ENCODE data around the gene FBXO38. TPM values are rescaled to one million over a fixed set of nuclear protein-coding genes. Genes with fewer than 3 reads are reported as not detected.

The FBXO38 gene
- total and polyA plus RNA-seq, 9 of the 15 experiments (the other 6 are each of a cell fraction or from before 2014, with no cell fraction given): 7.4 to 39.4 (median 29.3) TPM

GRCh38 chr5:148383564-148384379 lies at the start of gene FBXO38 (continued):
- no peak for TF ChIP-seq ZNF274 (IDR thresholded peaks at IDR 0.05; ENCODE audit: borderline replicate concordance, low read depth, low read length)
- TF ChIP-seq YY1 (IDR thresholded peaks at IDR 0.05; ENCODE audit: borderline replicate concordance in 1 of 3, control insufficient read depth in 1 of 3, extremely low read depth in 1 of 3, insufficient read depth in 3 of 3, insufficient read length in 1 of 3, insufficient replicate concordance in 2 of 3, low read depth in 1 of 3, low read length in 2 of 3): peak; percentile 98 to 100 (median 100)
- TF ChIP-seq RFX1 (IDR thresholded peaks at IDR 0.05): no peak
- no peak for TF ChIP-seq FOS (IDR thresholded peaks at IDR 0.05; ENCODE audit: extremely low read depth, insufficient read length)
- no peak for TF ChIP-seq THAP12 (CRISPR knock-in tag; IDR thresholded peaks at IDR 0.05)
- no peak for TF ChIP-seq FOXM1 (IDR thresholded peaks at IDR 0.05; ENCODE audit: low read depth)
- 0 out of 2 replicates have a peak, but pooled peaks have one; percentile 21 for TF ChIP-seq FOXM1 (CRISPR knock-in tag; IDR thresholded peaks at IDR 0.05; ENCODE audit: low read depth)
- no peak for TF ChIP-seq SRSF1 (IDR thresholded peaks at IDR 0.05; ENCODE audit: low read depth, low read length)
- TF ChIP-seq HOXB6 (CRISPR knock-in tag; IDR thresholded peaks at IDR 0.05; ENCODE audit: borderline replicate concordance): no peak
- TF ChIP-seq ZNF384 (IDR thresholded peaks at IDR 0.05; ENCODE audit: low read depth, low read length): no peak; the same call in 1 of the 2 replicates
- TF ChIP-seq NFRKB (IDR thresholded peaks at IDR 0.05; ENCODE audit: low read depth): peak; percentile 92
- no peak for TF ChIP-seq ZBTB2 (IDR thresholded peaks at IDR 0.05)
- TF ChIP-seq MAFF (IDR thresholded peaks at IDR 0.05; ENCODE audit: low read length): no peak
- TF ChIP-seq KAT8 (IDR thresholded peaks at IDR 0.05; ENCODE audit: low read depth): 0 out of 2 replicates have a peak, but pooled peaks have one; percentile 57
- no peak for TF ChIP-seq ARID3B (CRISPR knock-in tag; IDR thresholded peaks at IDR 0.05; ENCODE audit: borderline replicate concordance)
- TF ChIP-seq MECOM (CRISPR knock-in tag; IDR thresholded peaks at IDR 0.05): no peak
- TF ChIP-seq ZBTB43 (CRISPR knock-in tag; IDR thresholded peaks at IDR 0.05): no peak
- no peak; the same call in 1 of the 2 replicates for TF ChIP-seq RNF2 (IDR thresholded peaks at IDR 0.05)
- peak; percentile 64 for TF ChIP-seq TAF9B (IDR thresholded peaks at IDR 0.05; ENCODE audit: partially characterized antibody)
- no peak for TF ChIP-seq DLX4 (CRISPR knock-in tag; IDR thresholded peaks at IDR 0.05)
- TF ChIP-seq SMAD4 (CRISPR knock-in tag; conservative IDR thresholded peaks at IDR 0.05): 0 out of 2 replicates have a peak, but pooled peaks have one; percentile 29

All from K562 (cell line).